ENCODE data around the gene IL18BP.

DNA sequence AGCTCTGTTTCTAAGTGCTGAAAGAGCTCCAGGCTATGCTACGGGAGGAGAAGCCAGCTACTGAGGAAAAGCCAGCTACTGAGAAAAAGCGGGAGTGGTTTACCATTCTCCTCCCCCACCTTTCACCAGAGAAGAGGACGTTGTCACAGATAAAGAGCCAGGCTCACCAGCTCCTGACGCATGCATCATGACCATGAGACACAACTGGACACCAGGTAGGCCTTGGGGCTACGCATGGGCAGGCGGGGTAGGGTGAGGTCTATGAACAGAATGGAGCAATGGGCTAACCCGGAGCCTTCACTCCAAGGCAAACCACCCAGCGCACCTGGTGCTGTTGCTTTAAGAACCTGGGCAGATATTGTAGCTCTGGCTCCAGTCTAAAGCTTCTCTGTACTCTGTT, 1.1 kb downstream of the IL18BP start:
- TF ChIP-seq, protein P1, sequence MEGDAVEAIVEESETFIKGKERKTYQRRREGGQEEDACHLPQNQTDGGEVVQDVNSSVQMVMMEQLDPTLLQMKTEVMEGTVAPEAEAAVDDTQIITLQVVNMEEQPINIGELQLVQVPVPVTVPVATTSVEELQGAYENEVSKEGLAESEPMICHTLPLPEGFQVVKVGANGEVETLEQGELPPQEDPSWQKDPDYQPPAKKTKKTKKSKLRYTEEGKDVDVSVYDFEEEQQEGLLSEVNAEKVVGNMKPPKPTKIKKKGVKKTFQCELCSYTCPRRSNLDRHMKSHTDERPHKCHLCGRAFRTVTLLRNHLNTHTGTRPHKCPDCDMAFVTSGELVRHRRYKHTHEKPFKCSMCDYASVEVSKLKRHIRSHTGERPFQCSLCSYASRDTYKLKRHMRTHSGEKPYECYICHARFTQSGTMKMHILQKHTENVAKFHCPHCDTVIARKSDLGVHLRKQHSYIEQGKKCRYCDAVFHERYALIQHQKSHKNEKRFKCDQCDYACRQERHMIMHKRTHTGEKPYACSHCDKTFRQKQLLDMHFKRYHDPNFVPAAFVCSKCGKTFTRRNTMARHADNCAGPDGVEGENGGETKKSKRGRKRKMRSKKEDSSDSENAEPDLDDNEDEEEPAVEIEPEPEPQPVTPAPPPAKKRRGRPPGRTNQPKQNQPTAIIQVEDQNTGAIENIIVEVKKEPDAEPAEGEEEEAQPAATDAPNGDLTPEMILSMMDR (IDR thresholded peaks at IDR 0.05; ENCODE audit: low read depth, low read length) = no peak
- TF ChIP-seq EZH2phosphoT487 (IDR thresholded peaks at IDR 0.05; ENCODE audit: low read depth) = no peak
